Body of pancreas (tissue), 4 donors: ENCODE measurements around the gene RGS6.

Experiments used
- CTCF ChIP-seq, 7 experiments: fragments of 450-650 bp in 4 of 7; fragments of 200-600 bp in 3 of 7; sonication (generic) in 3 of 7; IDR thresholded peaks; one replicate each; pipeline ENCODE4 v1.5.1; 2016 to 2019; ENCODE audit warnings: antibody characterized with exemption in 7 of 7
- POLR2A ChIP-seq, 3 donors: fragments of 450-650 bp; IDR thresholded peaks; one replicate each; pipeline ENCODE4 v1.6.1; 2016; ENCODE audit warnings: antibody characterized with exemption in 3 of 3, mild to moderate bottlenecking in 2 of 3

- no peak for TF ChIP-seq CTCF (IDR thresholded peaks at IDR 0.05)
- no peak for TF ChIP-seq POLR2A (IDR thresholded peaks at IDR 0.05)
Measured at GRCh38 chr14:71891185-71891584, 41.0 kb upstream of the RGS6 start.
